ENCODE data around the gene ANKRD27.
"Not testable (repeated sequence)": the region's sequence is repeated elsewhere in the genome, so short reads cannot be mapped to it uniquely, and the experiment has no call there.

ANKRD27 gene

GRCh38 chr19:32595491-32595890 is 79.5 kb downstream of the ANKRD27 start:
- DNase-seq = no peak

- no peak for DNase-seq
These were observed 81.0 kb downstream of the ANKRD27 start for GRCh38 chr19:32594021-32594420.

- not testable (repeated sequence) for DNase-seq
These were observed 87.1 kb downstream of the ANKRD27 start for GRCh38 chr19:32587747-32588504.

GRCh38 chr19:32581705-32582179 is 93.2 kb downstream of the ANKRD27 start:
- DNase-seq = peak; percentile 59

- DNase-seq = peak; percentile 98
These were observed 93.9 kb downstream of the ANKRD27 start, which contains the start of gene PDCD5 for GRCh38 chr19:32580901-32581704. TSS of gene PDCD5 (plus strand) at chr19:32581190. CDS start at chr19:32581262, 72 bp downstream.

- DNase-seq = no peak
These were observed 94.6 kb downstream of the ANKRD27 start for GRCh38 chr19:32580353-32580900.

- no peak for DNase-seq
These were observed 98.2 kb downstream of the ANKRD27 start for GRCh38 chr19:32576790-32577189.

GRCh38 chr19:32573492-32573794 is 101.5 kb downstream of the ANKRD27 start:
- no peak for DNase-seq

GRCh38 chr19:32572700-32573491 is 102.1 kb downstream of the ANKRD27 start:
- DNase-seq = not testable (repeated sequence)

GRCh38 chr19:32571471-32572075 is 103.4 kb downstream of the ANKRD27 start:
- not testable (repeated sequence) for DNase-seq

- peak; percentile 85 for DNase-seq
These were observed 104.7 kb downstream of the ANKRD27 start for GRCh38 chr19:32570081-32570785.

GRCh38 chr19:32567486-32567885 is 107.5 kb downstream of the ANKRD27 start:
- DNase-seq = no peak

- no peak for DNase-seq
These were observed 108.6 kb downstream of the ANKRD27 start for GRCh38 chr19:32566246-32566830.

GRCh38 chr19:32563761-32564160 is 111.2 kb downstream of the ANKRD27 start:
- DNase-seq = no peak

GRCh38 chr19:32558607-32559228 is 116.3 kb downstream of the ANKRD27 start:
- no peak for DNase-seq

GRCh38 chr19:32555786-32556185 is 119.2 kb downstream of the ANKRD27 start:
- peak; percentile 49 for DNase-seq

- DNase-seq = no peak
These were observed 124.3 kb downstream of the ANKRD27 start for GRCh38 chr19:32550666-32551065.
